ENCODE results near the gene PMFBP1. TPM values are rescaled to one million over a fixed set of nuclear protein-coding genes. Genes with fewer than 3 reads are reported as not detected.
"Not testable (repeated sequence)": the region's sequence is repeated elsewhere in the genome, so short reads cannot be mapped to it uniquely, and the experiment has no call there.

PMFBP1 gene
- total and polyA plus RNA-seq, 2 experiments from 2014 or later = 2.6 to 3.3 TPM

GRCh38 chr16:72076991-72077706, 94.8 kb downstream of the PMFBP1 start:
- not testable (repeated sequence) for H3K79me2 ChIP-seq (replicated peaks; ENCODE audit: insufficient read depth); H3K4me1 ChIP-seq (ENCODE audit: insufficient read depth); H3K27ac ChIP-seq (ENCODE audit: low read depth); DNase-seq (ENCODE audit: low spot score); H4K20me1 ChIP-seq (replicated peaks; ENCODE audit: insufficient read depth); ATAC-seq; H3K4me3 ChIP-seq; H3K4me2 ChIP-seq; H3K36me3 ChIP-seq (ENCODE audit: insufficient read depth); H3K4me3 Mint-ChIP-seq; H3K27me3 Mint-ChIP-seq (ENCODE audit: insufficient read depth, low read depth, poor library complexity); H3K27ac Mint-ChIP-seq; H3K9me2 ChIP-seq (ENCODE audit: insufficient read depth); H2AFZ ChIP-seq; H3K27me3 ChIP-seq (ENCODE audit: insufficient read depth); H3K4me1 Mint-ChIP-seq; H3K36me3 Mint-ChIP-seq (ENCODE audit: low read depth); H3F3A ChIP-seq (replicated peaks; ENCODE audit: low read depth)
- peaks cover 10% of the 10 kb centered on the region; the same call in 1 of the 3 replicates for H3K9me3 Mint-ChIP-seq

GRCh38 chr16:72075067-72075466, 96.9 kb downstream of the PMFBP1 start:
- not testable (repeated sequence) for ATAC-seq; H3K4me2 ChIP-seq; H3K27me3 ChIP-seq (ENCODE audit: insufficient read depth); H3K36me3 ChIP-seq (ENCODE audit: insufficient read depth); H3K36me3 Mint-ChIP-seq (ENCODE audit: low read depth); H3K9me2 ChIP-seq (ENCODE audit: insufficient read depth); H2AFZ ChIP-seq; H3K79me2 ChIP-seq (replicated peaks; ENCODE audit: insufficient read depth); DNase-seq (ENCODE audit: low spot score); H3F3A ChIP-seq (replicated peaks; ENCODE audit: low read depth); H3K4me3 ChIP-seq; H3K4me1 Mint-ChIP-seq; H3K27ac ChIP-seq (ENCODE audit: low read depth); H3K4me1 ChIP-seq (ENCODE audit: insufficient read depth); H3K27me3 Mint-ChIP-seq (ENCODE audit: insufficient read depth, low read depth, poor library complexity); H4K20me1 ChIP-seq (replicated peaks; ENCODE audit: insufficient read depth); H3K4me3 Mint-ChIP-seq; H3K27ac Mint-ChIP-seq
- peaks cover 10% of the 10 kb centered on the region; the same call in 1 of the 3 replicates for H3K9me3 Mint-ChIP-seq

- H3K27ac Mint-ChIP-seq = no peak overlapping the region
These were observed 98.3 kb downstream of the PMFBP1 start for GRCh38 chr16:72073560-72074230.

More at GRCh38 chr16:72073560-72074230, 98.3 kb downstream of the PMFBP1 start:
- H3K4me2 ChIP-seq = no peak overlapping the region
- H3K27me3 ChIP-seq (ENCODE audit: insufficient read depth) = no peaks in the 10 kb centered on the region
- H3K9me2 ChIP-seq (ENCODE audit: insufficient read depth) = no peaks in the 10 kb centered on the region
- H3K79me2 ChIP-seq (replicated peaks; ENCODE audit: insufficient read depth) = no peaks in the 10 kb centered on the region
- H3F3A ChIP-seq (replicated peaks; ENCODE audit: low read depth) = no peaks in the 10 kb centered on the region
- DNase-seq (ENCODE audit: low spot score) (no peak), ATAC-seq (no peak)
- Mint-ChIP-seq H3K27me3 (ENCODE audit: insufficient read depth, low read depth, poor library complexity) (no peaks in the 10 kb centered on the region), H3K36me3 (ENCODE audit: low read depth) (no peaks in the 10 kb centered on the region), H3K4me3 (no peak overlapping the region), H3K4me1 (peaks cover 4% of the 10 kb centered on the region), H3K9me3 (peaks cover 10% of the 10 kb centered on the region; the same call in 1 of the 3 replicates)
- no peaks in the 10 kb centered on the region for H3K4me1 ChIP-seq (ENCODE audit: insufficient read depth)
- H4K20me1 ChIP-seq (replicated peaks; ENCODE audit: insufficient read depth) = no peaks in the 10 kb centered on the region
- no peak overlapping the region for H3K27ac ChIP-seq (ENCODE audit: low read depth)
- H3K36me3 ChIP-seq (ENCODE audit: insufficient read depth) = no peaks in the 10 kb centered on the region
- no peak overlapping the region for H2AFZ ChIP-seq
- TF ChIP-seq CREB1 (CRISPR knock-in tag; IDR thresholded peaks at IDR 0.05; ENCODE audit: low read depth) (no peak), ZNF114 (CRISPR knock-in tag; IDR thresholded peaks at IDR 0.05) (no peak), POLR2AphosphoS5 (IDR thresholded peaks at IDR 0.05; ENCODE audit: low read depth) (no peak), JUNB (IDR thresholded peaks at IDR 0.05; ENCODE audit: unreplicated experiment) (no peak), ZNF331 (CRISPR knock-in tag; IDR thresholded peaks at IDR 0.05; ENCODE audit: low read depth) (no peak), EZH2 (IDR thresholded peaks at IDR 0.05; ENCODE audit: low read depth, unreplicated experiment) (no peak)
- no peak overlapping the region for H3K4me3 ChIP-seq
